ENCODE data around the gene CDC14A.

The CDC14A gene

GRCh38 chr1:100352267-100353070, at the start of gene CDC14A:
Gene CDC14A, plus strand, starts transcription at chr1:100352506. Its CDS starts 449 bp downstream, at chr1:100352955.
- Histone ChIP-seq H3K4me3 (ENCODE audit: low read length) (peak within 1 kb of the TSS; percentile 93), H3K36me3 (ENCODE audit: control insufficient read depth, insufficient read depth, low read length) (no peaks in the 10 kb centered on the region), H3K27ac (ENCODE audit: low read depth, low read length) (peak within 1 kb of the TSS; percentile 92), H3K27me3 (ENCODE audit: control insufficient read depth, insufficient read depth, low read length) (no peaks in the 10 kb centered on the region), H3K9ac (ENCODE audit: low read length) (peak within 1 kb of the TSS; percentile 46), H3K4me1 (ENCODE audit: control insufficient read depth, insufficient read depth, low read length) (peaks cover 14% of the 10 kb centered on the region)

- Histone ChIP-seq H3K4me3 (ENCODE audit: low read length) (no peak overlapping the region), H3K27ac (ENCODE audit: low read depth, low read length) (no peak overlapping the region), H3K27me3 (ENCODE audit: control insufficient read depth, insufficient read depth, low read length) (no peaks in the 10 kb centered on the region), H3K9ac (ENCODE audit: low read length) (no peak overlapping the region), H3K36me3 (ENCODE audit: control insufficient read depth, insufficient read depth, low read length) (no peaks in the 10 kb centered on the region), H3K4me1 (ENCODE audit: control insufficient read depth, insufficient read depth, low read length) (peaks cover 15% of the 10 kb centered on the region)
These were observed 49.6 kb upstream of the CDC14A start for GRCh38 chr1:100302739-100303138.

- H3K36me3 ChIP-seq (ENCODE audit: control insufficient read depth, insufficient read depth, low read length) = no peaks in the 10 kb centered on the region
These were observed 48.1 kb upstream of the CDC14A start for GRCh38 chr1:100304227-100304626.

GRCh38 chr1:100304921-100305320, 47.4 kb upstream of the CDC14A start:
- H3K36me3 ChIP-seq (ENCODE audit: control insufficient read depth, insufficient read depth, low read length) = no peaks in the 10 kb centered on the region
- H3K27me3 ChIP-seq (ENCODE audit: control insufficient read depth, insufficient read depth, low read length) = no peaks in the 10 kb centered on the region
- H3K27ac ChIP-seq (ENCODE audit: low read depth, low read length) = no peak overlapping the region
- H3K9ac ChIP-seq (ENCODE audit: low read length) = no peak overlapping the region
- H3K4me3 ChIP-seq (ENCODE audit: low read length) = no peak overlapping the region
- peaks cover 12% of the 10 kb centered on the region for H3K4me1 ChIP-seq (ENCODE audit: control insufficient read depth, insufficient read depth, low read length)

More at GRCh38 chr1:100304227-100304626, 48.1 kb upstream of the CDC14A start:
- no peak overlapping the region for H3K27ac ChIP-seq (ENCODE audit: low read depth, low read length)
- no peak overlapping the region for H3K9ac ChIP-seq (ENCODE audit: low read length)
- H3K4me3 ChIP-seq (ENCODE audit: low read length) = no peak overlapping the region
- peaks cover 15% of the 10 kb centered on the region for H3K4me1 ChIP-seq (ENCODE audit: control insufficient read depth, insufficient read depth, low read length)
- H3K27me3 ChIP-seq (ENCODE audit: control insufficient read depth, insufficient read depth, low read length) = no peaks in the 10 kb centered on the region

GRCh38 chr1:100305954-100306353, 46.4 kb upstream of the CDC14A start:
- H3K4me3 ChIP-seq (ENCODE audit: low read length) = no peak overlapping the region
- no peak overlapping the region for H3K9ac ChIP-seq (ENCODE audit: low read length)
- H3K27me3 ChIP-seq (ENCODE audit: control insufficient read depth, insufficient read depth, low read length) = no peaks in the 10 kb centered on the region
- peaks cover 3% of the 10 kb centered on the region for H3K4me1 ChIP-seq (ENCODE audit: control insufficient read depth, insufficient read depth, low read length)
- no peaks in the 10 kb centered on the region for H3K36me3 ChIP-seq (ENCODE audit: control insufficient read depth, insufficient read depth, low read length)
- H3K27ac ChIP-seq (ENCODE audit: low read depth, low read length) = no peak overlapping the region

GRCh38 chr1:100306735-100307313, 45.5 kb upstream of the CDC14A start:
- Histone ChIP-seq H3K4me3 (ENCODE audit: low read length) (no peak overlapping the region), H3K9ac (ENCODE audit: low read length) (no peak overlapping the region), H3K27ac (ENCODE audit: low read depth, low read length) (no peak overlapping the region), H3K27me3 (ENCODE audit: control insufficient read depth, insufficient read depth, low read length) (no peaks in the 10 kb centered on the region), H3K36me3 (ENCODE audit: control insufficient read depth, insufficient read depth, low read length) (no peaks in the 10 kb centered on the region), H3K4me1 (ENCODE audit: control insufficient read depth, insufficient read depth, low read length) (no peaks in the 10 kb centered on the region)

- H3K9ac ChIP-seq (ENCODE audit: low read length) = no peak overlapping the region
- no peaks in the 10 kb centered on the region for H3K4me1 ChIP-seq (ENCODE audit: control insufficient read depth, insufficient read depth, low read length)
- no peaks in the 10 kb centered on the region for H3K27me3 ChIP-seq (ENCODE audit: control insufficient read depth, insufficient read depth, low read length)
- H3K4me3 ChIP-seq (ENCODE audit: low read length) = no peak overlapping the region
- H3K27ac ChIP-seq (ENCODE audit: low read depth, low read length) = no peak overlapping the region
- H3K36me3 ChIP-seq (ENCODE audit: control insufficient read depth, insufficient read depth, low read length) = no peaks in the 10 kb centered on the region
These were observed 43.5 kb upstream of the CDC14A start for GRCh38 chr1:100308777-100309176.

- Histone ChIP-seq H3K27me3 (ENCODE audit: control insufficient read depth, insufficient read depth, low read length) (no peaks in the 10 kb centered on the region), H3K27ac (ENCODE audit: low read depth, low read length) (no peak overlapping the region), H3K4me3 (ENCODE audit: low read length) (no peak overlapping the region), H3K9ac (ENCODE audit: low read length) (no peak overlapping the region), H3K4me1 (ENCODE audit: control insufficient read depth, insufficient read depth, low read length) (no peaks in the 10 kb centered on the region), H3K36me3 (ENCODE audit: control insufficient read depth, insufficient read depth, low read length) (no peaks in the 10 kb centered on the region)
These were observed 42.4 kb upstream of the CDC14A start for GRCh38 chr1:100309863-100310262.

GRCh38 chr1:100313382-100313781, 38.9 kb upstream of the CDC14A start:
- Histone ChIP-seq H3K9ac (ENCODE audit: low read length) (no peak overlapping the region), H3K4me3 (ENCODE audit: low read length) (no peak overlapping the region), H3K27me3 (ENCODE audit: control insufficient read depth, insufficient read depth, low read length) (no peaks in the 10 kb centered on the region), H3K4me1 (ENCODE audit: control insufficient read depth, insufficient read depth, low read length) (no peaks in the 10 kb centered on the region), H3K36me3 (ENCODE audit: control insufficient read depth, insufficient read depth, low read length) (no peaks in the 10 kb centered on the region), H3K27ac (ENCODE audit: low read depth, low read length) (no peak overlapping the region)

- H3K4me3 ChIP-seq (ENCODE audit: low read length) = no peak overlapping the region
- H3K9ac ChIP-seq (ENCODE audit: low read length) = no peak overlapping the region
- H3K27me3 ChIP-seq (ENCODE audit: control insufficient read depth, insufficient read depth, low read length) = no peaks in the 10 kb centered on the region
- no peak overlapping the region for H3K27ac ChIP-seq (ENCODE audit: low read depth, low read length)
- no peaks in the 10 kb centered on the region for H3K4me1 ChIP-seq (ENCODE audit: control insufficient read depth, insufficient read depth, low read length)
- H3K36me3 ChIP-seq (ENCODE audit: control insufficient read depth, insufficient read depth, low read length) = no peaks in the 10 kb centered on the region
These were observed 35.7 kb upstream of the CDC14A start for GRCh38 chr1:100316622-100317021.

GRCh38 chr1:100320311-100321099, 31.8 kb upstream of the CDC14A start:
- H3K9ac ChIP-seq (ENCODE audit: low read length) = no peak overlapping the region
- no peak overlapping the region for H3K27ac ChIP-seq (ENCODE audit: low read depth, low read length)
- H3K4me1 ChIP-seq (ENCODE audit: control insufficient read depth, insufficient read depth, low read length) = no peaks in the 10 kb centered on the region
- no peaks in the 10 kb centered on the region for H3K27me3 ChIP-seq (ENCODE audit: control insufficient read depth, insufficient read depth, low read length)
- no peak overlapping the region for H3K4me3 ChIP-seq (ENCODE audit: low read length)
- H3K36me3 ChIP-seq (ENCODE audit: control insufficient read depth, insufficient read depth, low read length) = no peaks in the 10 kb centered on the region

- no peaks in the 10 kb centered on the region for H3K27me3 ChIP-seq (ENCODE audit: control insufficient read depth, insufficient read depth, low read length)
- H3K27ac ChIP-seq (ENCODE audit: low read depth, low read length) = no peak overlapping the region
These were observed 31.2 kb upstream of the CDC14A start for GRCh38 chr1:100321100-100321493.

More at GRCh38 chr1:100321100-100321493, 31.2 kb upstream of the CDC14A start:
- Histone ChIP-seq H3K9ac (ENCODE audit: low read length) (no peak overlapping the region), H3K36me3 (ENCODE audit: control insufficient read depth, insufficient read depth, low read length) (no peaks in the 10 kb centered on the region), H3K4me3 (ENCODE audit: low read length) (no peak overlapping the region), H3K4me1 (ENCODE audit: control insufficient read depth, insufficient read depth, low read length) (no peaks in the 10 kb centered on the region)

All from rectal smooth muscle tissue (tissue), 1 donor.